A549 (cell line): ENCODE measurements around the gene CCDC50. TPM values are rescaled to one million over a fixed set of nuclear protein-coding genes. Genes with fewer than 3 reads are reported as not detected.

Source experiments
- ATAC-seq, 2 experiments: fragments of 200-7000 bp in 1 of 2; fragments of >200 bp in 1 of 2; cut with Nextera tagmentation in 1 of 2; cut with Tn5 transposase in 1 of 2; 3 replicates each; pipeline versions ENCODE4 v1.8.0 to v1.9.1; 2018 to 2020; ENCODE audit warnings: mild to moderate bottlenecking in 1 of 2, moderate library complexity in 1 of 2
- CTCF ChIA-PET: fragments of 300-600 bp; sonication (Branson Sonifier 250); formaldehyde crosslinking; extraction: SDS; loops from one replicate; lab custom pipeline; 2021; ENCODE audit warnings: antibody characterized with exemption, inconsistent platforms; lab: Yijun Ruan, JAX
- POLR2A ChIA-PET: fragments of 350-600 bp; formaldehyde crosslinking; extraction: SDS; loops from one replicate; lab custom pipeline; 2021; ENCODE audit warnings: antibody characterized with exemption, inconsistent platforms; lab: Yijun Ruan, JAX
- DNase-seq, 2 experiments: peaks; one replicate each; pipeline versions ENCODE4 v3.0.0 to v3.0.0-alpha.2; 2011 to 2016; ENCODE audit warnings: low read depth in 1 of 2, low spot score in 1 of 2
- FAIRE-seq: peaks from 2 replicates; lab custom pipeline; 2011; peaks lifted over from hg19 to GRCh38; lab: Jason Lieb, UNC
- H3K27ac ChIP-seq, 2 experiments: fragments of >200 bp; sonication (Bioruptor Twin); formaldehyde crosslinking; 3 replicates each; pipeline ENCODE4 v1.5.1; 2016 to 2017
- H3K4me1 ChIP-seq: fragments of >200 bp; sonication (Bioruptor Twin); formaldehyde crosslinking; 3 replicates; pipeline ENCODE4 v1.6.1; 2016
- H3K4me2 ChIP-seq: fragments of >200 bp; sonication (Bioruptor Twin); formaldehyde crosslinking; 3 replicates; pipeline ENCODE4 v1.6.1; 2016
- H3K4me3 ChIP-seq: fragments of >200 bp; sonication (Bioruptor Twin); formaldehyde crosslinking; 3 replicates; pipeline ENCODE4 v1.5.1; 2016
- H3K9me3 ChIP-seq: fragments of >200 bp; sonication (Bioruptor Twin); formaldehyde crosslinking; 3 replicates; pipeline ENCODE4 v1.6.1; 2016
- CHD4 ChIP-seq: fragments of 200-600 bp; sonication (generic); IDR thresholded peaks from 2 replicates; pipeline ENCODE4 v1.6.1; 2016; ENCODE audit warnings: antibody characterized with exemption, mild to moderate bottlenecking, borderline replicate concordance
- EHMT2 ChIP-seq: fragments of 200-600 bp; sonication (generic); IDR thresholded peaks from 2 replicates; pipeline ENCODE4 v1.6.1; 2016; ENCODE audit warnings: antibody characterized with exemption, low read depth, mild to moderate bottlenecking, moderate library complexity
- HOXB5 ChIP-seq: fragments of 250-450 bp; sonication (Bioruptor Pico); IDR thresholded peaks from 2 replicates; pipeline ENCODE4 v1.5.0; 2020; ENCODE audit warnings: mild to moderate bottlenecking, moderate library complexity
- MAFK ChIP-seq: fragments of 450-650 bp; IDR thresholded peaks from 2 replicates; pipeline ENCODE4 v1.6.1; 2014; ENCODE audit not compliant: partially characterized antibody
- MAZ ChIP-seq: fragments of 150-350 bp; IDR thresholded peaks from 2 replicates; pipeline ENCODE4 v1.6.1; 2014; ENCODE audit warnings: antibody characterized with exemption, low read depth, low read length, borderline replicate concordance
- MYC ChIP-seq: IDR thresholded peaks from 2 replicates; pipeline ENCODE4 v1.6.1; 2012; ENCODE audit warnings: mild to moderate bottlenecking, inconsistent platforms, low read length, improper control_type of control experiment, borderline replicate concordance
- NPAS2 ChIP-seq: fragments of 250-450 bp; sonication (Bioruptor Pico); IDR thresholded peaks from 2 replicates; pipeline ENCODE4 v1.8.0; 2022; ENCODE audit warnings: mild to moderate bottlenecking, moderate library complexity, borderline replicate concordance
- NR3C1 ChIP-seq: fragments of >200 bp; sonication (Bioruptor Twin); formaldehyde crosslinking; IDR thresholded peaks from 3 replicates; pipeline ENCODE4 v1.6.1; 2017
- RAD21 ChIP-seq, 2 experiments: fragments of >200 bp in 1 of 2; sonication (Bioruptor Twin) in 1 of 2; formaldehyde crosslinking in 1 of 2; IDR thresholded peaks in 1 of 2; conservative IDR thresholded peaks in 1 of 2; 2 replicates in 1 of 2; 3 replicates in 1 of 2; pipeline ENCODE4 v1.6.1; 2012 to 2018; ENCODE audit warnings: inconsistent platforms in 1 of 2
- RARB ChIP-seq: fragments of 250-450 bp; sonication (Bioruptor Pico); IDR thresholded peaks from 2 replicates; pipeline ENCODE4 v1.8.0; 2021; ENCODE audit warnings: mild to moderate bottlenecking, moderate library complexity
- RFX5 ChIP-seq: fragments of 450-650 bp; IDR thresholded peaks from 2 replicates; pipeline ENCODE4 v1.7.1; 2014; ENCODE audit warnings: antibody characterized with exemption, mild to moderate bottlenecking, moderate library complexity
- SREBF2 ChIP-seq: fragments of 450-650 bp; IDR thresholded peaks from 2 replicates; pipeline ENCODE4 v1.6.1; 2014; ENCODE audit warnings: mild to moderate bottlenecking, moderate library complexity
- TP53 ChIP-seq: fragments of 250-450 bp; sonication (Bioruptor Pico); IDR thresholded peaks from 2 replicates; pipeline ENCODE4 v1.5.0; 2021; ENCODE audit warnings: mild to moderate bottlenecking, moderate library complexity
- ZNF302 ChIP-seq: fragments of 250-450 bp; sonication (Bioruptor Pico); IDR thresholded peaks from 2 replicates; pipeline ENCODE4 v1.9.0; 2021; ENCODE audit warnings: inconsistent platforms, mild to moderate bottlenecking, moderate library complexity
- WGBS: methylation state at CpG from one replicate; pipeline ENCODE4 v1.1.6; 2017; ENCODE audit errors: missing lambda C conversion rate; 5-methylcytosine and 5-hydroxymethylcytosine counted together
- polyA plus RNA-seq, 4 experiments: library from polyadenylated mRNA; depleted of rRNA in 3 of 4; stranded (reverse); fragments of >200 nt; fragmentation: RNase III in 1 of 4; extraction: RNeasy Plus Mini Kit Qiagen cat#74134 plus additional on column Dnase treatment in 1 of 4; gene quantifications; 2 replicates in 3 of 4; 3 replicates in 1 of 4; pipeline ENCODE4 v1.2.3, GENCODE V29; 2011 to 2017
- TF ChIP-seq, protein P1 (sequence below): IDR thresholded peaks from 2 replicates; pipeline ENCODE4 v1.6.1; 2012
- TF ChIP-seq, protein P2 (sequence below): fragments of >200 bp; sonication (Bioruptor Twin); formaldehyde crosslinking; IDR thresholded peaks from 2 replicates; pipeline ENCODE4 v1.6.1; 2016
- TF ChIP-seq, protein P3 (sequence below): fragments of >200 bp; sonication (Bioruptor Twin); formaldehyde crosslinking; IDR thresholded peaks from 3 replicates; pipeline ENCODE4 v1.5.1; 2016
- TF ChIP-seq, protein P4 (sequence below): fragments of 150-350 bp; IDR thresholded peaks from 2 replicates; pipeline ENCODE4 v1.6.1; 2014; ENCODE audit warnings: low read depth, mild to moderate bottlenecking, low read length
- TF ChIP-seq, protein P5 (sequence below): fragments of 250-450 bp; sonication (Bioruptor Pico); IDR thresholded peaks from 2 replicates; pipeline ENCODE4 v1.5.0; 2021; ENCODE audit warnings: mild to moderate bottlenecking, moderate library complexity, borderline replicate concordance

CCDC50 gene
- polyA plus RNA-seq, 2 of the 4 experiments (the other 2 are of a cell fraction) = 20.1 to 43.8 TPM

DNA sequence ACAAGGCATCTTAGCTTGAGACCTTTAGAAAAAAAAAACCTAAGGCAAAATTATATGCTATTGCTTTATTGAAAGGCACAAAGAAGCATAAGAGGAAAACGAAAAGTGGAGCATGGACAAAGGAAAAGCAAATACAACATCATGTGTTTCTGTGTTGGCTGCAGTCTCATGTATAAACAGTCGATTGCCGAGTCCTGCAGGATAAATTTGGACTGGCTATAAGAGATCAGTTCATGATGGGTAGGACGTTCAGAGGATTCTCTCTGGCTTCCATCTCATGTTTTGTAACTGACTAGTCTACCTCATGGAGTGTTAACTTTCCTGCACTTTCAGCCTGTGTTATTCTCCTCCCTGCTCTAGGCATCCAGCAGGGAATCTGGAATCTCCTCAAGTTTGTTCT, 21.9 kb upstream of the CCDC50 start (continued):
- TF ChIP-seq, protein P1, sequence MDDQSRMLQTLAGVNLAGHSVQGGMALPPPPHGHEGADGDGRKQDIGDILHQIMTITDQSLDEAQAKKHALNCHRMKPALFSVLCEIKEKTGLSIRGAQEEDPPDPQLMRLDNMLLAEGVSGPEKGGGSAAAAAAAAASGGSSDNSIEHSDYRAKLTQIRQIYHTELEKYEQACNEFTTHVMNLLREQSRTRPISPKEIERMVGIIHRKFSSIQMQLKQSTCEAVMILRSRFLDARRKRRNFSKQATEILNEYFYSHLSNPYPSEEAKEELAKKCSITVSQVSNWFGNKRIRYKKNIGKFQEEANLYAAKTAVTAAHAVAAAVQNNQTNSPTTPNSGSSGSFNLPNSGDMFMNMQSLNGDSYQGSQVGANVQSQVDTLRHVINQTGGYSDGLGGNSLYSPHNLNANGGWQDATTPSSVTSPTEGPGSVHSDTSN = no peak
- no peak for TF ChIP-seq CHD4
- no peak for TF ChIP-seq ZNF302
- TF ChIP-seq NPAS2 (CRISPR knock-in tag) = no peak
- TF ChIP-seq, protein P2, sequence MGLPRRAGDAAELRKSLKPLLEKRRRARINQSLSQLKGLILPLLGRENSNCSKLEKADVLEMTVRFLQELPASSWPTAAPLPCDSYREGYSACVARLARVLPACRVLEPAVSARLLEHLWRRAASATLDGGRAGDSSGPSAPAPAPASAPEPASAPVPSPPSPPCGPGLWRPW = no peak
- no peak for TF ChIP-seq RARB
- no peak for TF ChIP-seq RFX5
- no peak for TF ChIP-seq MAFK
- TF ChIP-seq SREBF2 = no peak

DNA sequence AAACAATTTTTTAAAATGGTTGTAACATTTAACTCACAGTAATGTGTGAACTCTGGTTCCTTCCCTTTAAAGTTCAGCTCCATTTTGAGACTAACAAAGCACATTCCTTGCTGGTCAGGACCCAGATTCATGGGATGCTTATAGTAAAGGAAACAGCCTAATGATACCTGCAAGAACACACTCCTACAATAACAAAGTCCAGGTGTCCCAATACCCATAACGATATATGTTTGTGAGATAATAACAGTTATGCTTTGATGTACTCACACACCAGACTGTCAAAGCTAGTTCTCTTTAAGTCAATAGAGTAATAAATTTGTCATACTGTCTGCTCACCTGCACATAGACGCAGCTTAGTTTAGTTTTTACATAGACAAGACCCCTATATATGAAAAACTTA, 15.9 kb upstream of the CCDC50 start:
- H3K27ac ChIP-seq = no peak overlapping the region
- TF ChIP-seq NR3C1 (no peak), EHMT2 (no peak), HOXB5 (CRISPR knock-in tag) (no peak), MAZ (no peak), RAD21 (conservative IDR thresholded peaks at IDR 0.05 in 1 of 2, IDR thresholded peaks at IDR 0.05 in 1 of 2) (no peak), MYC (no peak), TP53 (CRISPR knock-in tag) (no peak), MAFK (no peak)
- TF ChIP-seq, protein P3, sequence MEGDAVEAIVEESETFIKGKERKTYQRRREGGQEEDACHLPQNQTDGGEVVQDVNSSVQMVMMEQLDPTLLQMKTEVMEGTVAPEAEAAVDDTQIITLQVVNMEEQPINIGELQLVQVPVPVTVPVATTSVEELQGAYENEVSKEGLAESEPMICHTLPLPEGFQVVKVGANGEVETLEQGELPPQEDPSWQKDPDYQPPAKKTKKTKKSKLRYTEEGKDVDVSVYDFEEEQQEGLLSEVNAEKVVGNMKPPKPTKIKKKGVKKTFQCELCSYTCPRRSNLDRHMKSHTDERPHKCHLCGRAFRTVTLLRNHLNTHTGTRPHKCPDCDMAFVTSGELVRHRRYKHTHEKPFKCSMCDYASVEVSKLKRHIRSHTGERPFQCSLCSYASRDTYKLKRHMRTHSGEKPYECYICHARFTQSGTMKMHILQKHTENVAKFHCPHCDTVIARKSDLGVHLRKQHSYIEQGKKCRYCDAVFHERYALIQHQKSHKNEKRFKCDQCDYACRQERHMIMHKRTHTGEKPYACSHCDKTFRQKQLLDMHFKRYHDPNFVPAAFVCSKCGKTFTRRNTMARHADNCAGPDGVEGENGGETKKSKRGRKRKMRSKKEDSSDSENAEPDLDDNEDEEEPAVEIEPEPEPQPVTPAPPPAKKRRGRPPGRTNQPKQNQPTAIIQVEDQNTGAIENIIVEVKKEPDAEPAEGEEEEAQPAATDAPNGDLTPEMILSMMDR = no peak
- TF ChIP-seq, protein P4, sequence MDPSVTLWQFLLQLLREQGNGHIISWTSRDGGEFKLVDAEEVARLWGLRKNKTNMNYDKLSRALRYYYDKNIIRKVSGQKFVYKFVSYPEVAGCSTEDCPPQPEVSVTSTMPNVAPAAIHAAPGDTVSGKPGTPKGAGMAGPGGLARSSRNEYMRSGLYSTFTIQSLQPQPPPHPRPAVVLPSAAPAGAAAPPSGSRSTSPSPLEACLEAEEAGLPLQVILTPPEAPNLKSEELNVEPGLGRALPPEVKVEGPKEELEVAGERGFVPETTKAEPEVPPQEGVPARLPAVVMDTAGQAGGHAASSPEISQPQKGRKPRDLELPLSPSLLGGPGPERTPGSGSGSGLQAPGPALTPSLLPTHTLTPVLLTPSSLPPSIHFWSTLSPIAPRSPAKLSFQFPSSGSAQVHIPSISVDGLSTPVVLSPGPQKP = no peak
- TF ChIP-seq, protein P5, sequence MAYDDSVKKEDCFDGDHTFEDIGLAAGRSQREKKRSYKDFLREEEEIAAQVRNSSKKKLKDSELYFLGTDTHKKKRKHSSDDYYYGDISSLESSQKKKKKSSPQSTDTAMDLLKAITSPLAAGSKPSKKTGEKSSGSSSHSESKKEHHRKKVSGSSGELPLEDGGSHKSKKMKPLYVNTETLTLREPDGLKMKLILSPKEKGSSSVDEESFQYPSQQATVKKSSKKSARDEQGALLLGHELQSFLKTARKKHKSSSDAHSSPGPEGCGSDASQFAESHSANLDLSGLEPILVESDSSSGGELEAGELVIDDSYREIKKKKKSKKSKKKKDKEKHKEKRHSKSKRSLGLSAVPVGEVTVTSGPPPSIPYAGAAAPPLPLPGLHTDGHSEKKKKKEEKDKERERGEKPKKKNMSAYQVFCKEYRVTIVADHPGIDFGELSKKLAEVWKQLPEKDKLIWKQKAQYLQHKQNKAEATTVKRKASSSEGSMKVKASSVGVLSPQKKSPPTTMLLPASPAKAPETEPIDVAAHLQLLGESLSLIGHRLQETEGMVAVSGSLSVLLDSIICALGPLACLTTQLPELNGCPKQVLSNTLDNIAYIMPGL (CRISPR knock-in tag) = no peak
- no peaks in the 10 kb centered on the region for H3K9me3 ChIP-seq
- no peak for FAIRE-seq
- no peaks in the 10 kb centered on the region for H3K4me1 ChIP-seq
- no peak for ATAC-seq
- ChIA-PET CTCF (no interaction called here), POLR2A (interaction anchor here (0.7 kb wide), 1 partner anchor 168 kb away, joined by 12 read pairs; no protein-coding TSS in a partner anchor)
- no peak overlapping the region for H3K4me3 ChIP-seq
- WGBS = 80% methylated on average over 2 of the region's 2 CpGs
- no peak overlapping the region for H3K4me2 ChIP-seq
- no peak for DNase-seq
